ENCODE results near the gene MRPS26.

Gene MRPS26

GRCh38 chr20:3092611-3093379 lies 46.9 kb downstream of the MRPS26 start:
- no peak overlapping the region for H2BK5ac ChIP-seq (ENCODE audit: low read depth, low read length, poor library complexity, severe bottlenecking)
- H3K27me3 ChIP-seq (ENCODE audit: control insufficient read depth in 1 of 2, insufficient read depth in 1 of 2, low read length in 2 of 2), result peaks cover 26 to 30% of the 10 kb centered on the region in 2 experiments
- no peaks in the 10 kb centered on the region for H3K79me1 ChIP-seq (replicated peaks; ENCODE audit: low read length, poor library complexity, severe bottlenecking)
- peak overlapping the region; percentile 74 for H3K4me2 ChIP-seq (ENCODE audit: low read length, poor library complexity, severe bottlenecking)
- peak overlapping the region; percentile 75 for H3K9ac ChIP-seq (ENCODE audit: low read length)
- DNase-seq, result no peak
- H3K4me3 ChIP-seq (ENCODE audit: insufficient read depth in 1 of 2, low read depth in 1 of 2, low read length in 2 of 2), result peak overlapping the region; percentile 51 to 61
- H4K91ac ChIP-seq (ENCODE audit: low read length), result peak overlapping the region; percentile 68
- peak overlapping the region; percentile 79 for H2BK120ac ChIP-seq (ENCODE audit: low read depth, low read length)
- no peak overlapping the region for H2BK12ac ChIP-seq (ENCODE audit: low read length in 2 of 2)
- WGBS, result 22% methylated on average over 68 of the region's 81 CpGs
- peak overlapping the region; percentile 57 to 86 for H3K14ac ChIP-seq (ENCODE audit: low read length in 2 of 2)
- H3K27ac ChIP-seq (ENCODE audit: low read length, poor library complexity, severe bottlenecking), result no peak overlapping the region
- no peak overlapping the region for H3K23ac ChIP-seq (ENCODE audit: low read length in 2 of 2)
- peak overlapping the region; percentile 81 for H2AFZ ChIP-seq (ENCODE audit: low read depth, low read length)
- peak overlapping the region; percentile 80 for H2BK15ac ChIP-seq (ENCODE audit: low read depth, poor library complexity, severe bottlenecking)
- no peak overlapping the region for H2AK5ac ChIP-seq (ENCODE audit: low read length, severe bottlenecking)
- peak overlapping the region; percentile 98 for H4K8ac ChIP-seq (ENCODE audit: low read length)
- H3K9me3 ChIP-seq (ENCODE audit: control insufficient read depth, low read length), result no peaks in the 10 kb centered on the region
- H3K4ac ChIP-seq (ENCODE audit: low read depth in 1 of 2, low read length in 2 of 2), result no peak overlapping the region
- peaks cover 10% of the 10 kb centered on the region for H3K4me1 ChIP-seq (ENCODE audit: control insufficient read depth, insufficient read depth, low read depth, low read length)
- H3K18ac ChIP-seq (ENCODE audit: low read depth in 1 of 2, low read length in 2 of 2), result peak overlapping the region in 1 of 2 experiments; percentile 73
- H3K36me3 ChIP-seq (ENCODE audit: control insufficient read depth in 1 of 2, insufficient read depth in 2 of 2, low read depth in 1 of 2, low read length in 2 of 2), result no peaks in the 10 kb centered on the region

GRCh38 chr20:3093861-3094361 lies 48.1 kb downstream of the MRPS26 start:
- no peaks in the 10 kb centered on the region for H3K79me1 ChIP-seq (replicated peaks; ENCODE audit: low read length, poor library complexity, severe bottlenecking)
- no peak overlapping the region for H2BK12ac ChIP-seq (ENCODE audit: low read length in 2 of 2)
- no peak overlapping the region for H3K27ac ChIP-seq (ENCODE audit: low read length, poor library complexity, severe bottlenecking)
- no peak overlapping the region for H2BK5ac ChIP-seq (ENCODE audit: low read depth, low read length, poor library complexity, severe bottlenecking)
- H3K14ac ChIP-seq (ENCODE audit: low read length in 2 of 2), result no peak overlapping the region
- no peak overlapping the region for H2BK15ac ChIP-seq (ENCODE audit: low read depth, poor library complexity, severe bottlenecking)
- peaks cover 10% of the 10 kb centered on the region for H3K4me1 ChIP-seq (ENCODE audit: control insufficient read depth, insufficient read depth, low read depth, low read length)
- no peak overlapping the region for H2AK5ac ChIP-seq (ENCODE audit: low read length, severe bottlenecking)
- no peak overlapping the region for H4K91ac ChIP-seq (ENCODE audit: low read length)
- no peak overlapping the region for H2AFZ ChIP-seq (ENCODE audit: low read depth, low read length)
- DNase-seq, result no peak
- no peak overlapping the region for H4K8ac ChIP-seq (ENCODE audit: low read length)
- no peaks in the 10 kb centered on the region for H3K36me3 ChIP-seq (ENCODE audit: control insufficient read depth in 1 of 2, insufficient read depth in 2 of 2, low read depth in 1 of 2, low read length in 2 of 2)
- no peak overlapping the region for H2BK120ac ChIP-seq (ENCODE audit: low read depth, low read length)
- no peak overlapping the region for H3K4ac ChIP-seq (ENCODE audit: low read depth in 1 of 2, low read length in 2 of 2)
- no peaks in the 10 kb centered on the region for H3K9me3 ChIP-seq (ENCODE audit: control insufficient read depth, low read length)
- no peak overlapping the region for H3K9ac ChIP-seq (ENCODE audit: low read length)
- WGBS, result 92% methylated on average over 9 of the region's 10 CpGs
- H3K4me3 ChIP-seq (ENCODE audit: insufficient read depth in 1 of 2, low read depth in 1 of 2, low read length in 2 of 2), result no peak overlapping the region
- H3K27me3 ChIP-seq (ENCODE audit: control insufficient read depth in 1 of 2, insufficient read depth in 1 of 2, low read length in 2 of 2), result peaks cover 20 to 26% of the 10 kb centered on the region in 2 experiments
- no peak overlapping the region for H3K4me2 ChIP-seq (ENCODE audit: low read length, poor library complexity, severe bottlenecking)
- no peak overlapping the region for H3K23ac ChIP-seq (ENCODE audit: low read length in 2 of 2)
- no peak overlapping the region for H3K18ac ChIP-seq (ENCODE audit: low read depth in 1 of 2, low read length in 2 of 2)

DNA sequence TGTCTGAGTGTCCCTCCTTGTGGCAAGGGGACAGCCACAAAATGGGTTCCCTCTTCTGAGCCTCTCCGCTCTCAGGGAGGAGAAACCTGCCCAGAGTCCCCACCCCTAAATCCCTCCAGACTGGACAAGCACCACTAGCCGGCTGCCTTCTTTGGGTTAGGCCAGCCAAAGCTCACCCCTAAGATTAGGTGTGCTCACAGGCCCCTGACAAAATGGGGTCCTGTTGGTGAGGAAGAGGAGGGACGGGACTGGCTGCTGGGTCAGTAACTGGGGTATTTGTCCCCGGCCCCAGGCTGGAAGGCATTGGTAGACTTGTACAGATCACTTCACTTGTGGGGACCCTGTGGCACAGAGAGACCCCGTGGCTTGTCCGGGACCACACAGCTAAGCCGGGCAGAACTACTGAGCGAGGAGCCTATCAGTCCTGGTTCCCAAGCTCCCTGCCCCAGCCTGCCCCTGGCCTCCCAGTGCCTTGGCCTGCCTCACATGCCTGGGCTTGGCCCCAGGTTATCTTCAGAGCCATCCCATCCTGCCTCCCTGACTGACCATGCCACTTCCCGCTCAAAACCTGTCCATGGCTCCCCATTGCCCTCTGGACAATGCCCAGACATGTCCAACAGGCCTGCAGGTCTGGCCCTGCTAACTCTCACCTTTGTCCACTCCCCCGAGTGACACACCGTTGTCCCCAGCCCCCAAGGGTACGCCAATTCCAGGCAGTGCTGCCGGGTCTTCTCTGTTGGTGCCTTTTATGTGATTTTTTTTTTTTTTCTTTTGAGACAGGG lies 49.2 kb downstream of the MRPS26 start:
- Histone ChIP-seq H3K27ac (ENCODE audit: low read length, poor library complexity, severe bottlenecking) (no peak overlapping the region), H3K36me3 (ENCODE audit: control insufficient read depth in 1 of 2, insufficient read depth in 2 of 2, low read depth in 1 of 2, low read length in 2 of 2) (no peaks in the 10 kb centered on the region), H3K4me1 (ENCODE audit: control insufficient read depth, insufficient read depth, low read depth, low read length) (peaks cover 10% of the 10 kb centered on the region), H2AK5ac (ENCODE audit: low read length, severe bottlenecking) (no peak overlapping the region), H2BK120ac (ENCODE audit: low read depth, low read length) (no peak overlapping the region), H2BK15ac (ENCODE audit: low read depth, poor library complexity, severe bottlenecking) (no peak overlapping the region), H3K18ac (ENCODE audit: low read depth in 1 of 2, low read length in 2 of 2) (no peak overlapping the region), H3K9me3 (ENCODE audit: control insufficient read depth, low read length) (no peaks in the 10 kb centered on the region), H4K91ac (ENCODE audit: low read length) (peak overlapping the region; percentile 18), H3K23ac (ENCODE audit: low read length in 2 of 2) (no peak overlapping the region), H3K4ac (ENCODE audit: low read depth in 1 of 2, low read length in 2 of 2) (no peak overlapping the region), H3K79me1 (replicated peaks; ENCODE audit: low read length, poor library complexity, severe bottlenecking) (no peaks in the 10 kb centered on the region), H2BK5ac (ENCODE audit: low read depth, low read length, poor library complexity, severe bottlenecking) (no peak overlapping the region), H3K14ac (ENCODE audit: low read length in 2 of 2) (peak overlapping the region in 1 of 2 experiments; percentile 31), H3K9ac (ENCODE audit: low read length) (no peak overlapping the region), H2AFZ (ENCODE audit: low read depth, low read length) (no peak overlapping the region), H4K8ac (ENCODE audit: low read length) (peak overlapping the region; percentile 49), H3K4me2 (ENCODE audit: low read length, poor library complexity, severe bottlenecking) (no peak overlapping the region), H3K4me3 (ENCODE audit: insufficient read depth in 1 of 2, low read depth in 1 of 2, low read length in 2 of 2) (no peak overlapping the region), H3K27me3 (ENCODE audit: control insufficient read depth in 1 of 2, insufficient read depth in 1 of 2, low read length in 2 of 2) (peaks cover 15 to 21% of the 10 kb centered on the region in 2 experiments), H2BK12ac (ENCODE audit: low read length in 2 of 2) (no peak overlapping the region)
- no peak for DNase-seq
- 97% methylated on average over 13 of the region's 13 CpGs for WGBS

Data from mesenchymal stem cell (in vitro differentiated cells and primary cell).